ENCODE data around the gene SLC25A10. TPM values are rescaled to one million over a fixed set of nuclear protein-coding genes. Genes with fewer than 3 reads are reported as not detected.
A peak's percentile ranks its signal among the peaks of the same experiment; 100 is the strongest.

SLC25A10 gene
- total and polyA plus RNA-seq, 9 donors, result 0.12 to 9.8 (median 7.9) TPM

- H3K9me3 ChIP-seq, result peaks cover 0 to 2% of the 10 kb centered on the region in 2 donors
- no peaks in the 10 kb centered on the region for H3K36me3 ChIP-seq
- intact Hi-C loops (cut with DNase I), result no loop called here
- no peak overlapping the region for H3K4me3 ChIP-seq
- no peaks in the 10 kb centered on the region for H3K4me1 ChIP-seq (ENCODE audit: insufficient read depth)
- no peak overlapping the region for H3K27ac ChIP-seq
- H3K27me3 ChIP-seq, result no peaks in the 10 kb centered on the region
- no peak for DNase-seq
- 20 to 29% (median 21%) methylated on average over 22 of the region's 22 CpGs for WGBS, 3 donors
- TF ChIP-seq POLR2A (IDR thresholded peaks at IDR 0.05), result no peak
These were observed 29.0 kb downstream of the SLC25A10 start for GRCh38 chr17:81741049-81741593.

- Histone ChIP-seq H3K27ac (no peak overlapping the region), H3K36me3 (no peaks in the 10 kb centered on the region), H3K4me1 (ENCODE audit: insufficient read depth) (no peaks in the 10 kb centered on the region), H3K9me3 (peaks cover 0 to 2% of the 10 kb centered on the region in 2 donors), H3K4me3 (no peak overlapping the region), H3K27me3 (no peaks in the 10 kb centered on the region)
- 34 to 42% (median 39%) methylated on average over 23 to 26 of the region's 26 CpGs for WGBS, 3 donors
- intact Hi-C loops (cut with DNase I), result no loop called here
- TF ChIP-seq POLR2A (IDR thresholded peaks at IDR 0.05) (no peak), CTCF (IDR thresholded peaks at IDR 0.05) (no peak), EP300 (IDR thresholded peaks at IDR 0.05) (no peak)
- peak in 1 of 5 donors; percentile 31 for DNase-seq
These were observed 29.7 kb downstream of the SLC25A10 start for GRCh38 chr17:81741594-81742452.

Small RNAs within 50 kb of the gene (microRNA-seq; reads per million reads assigned to microRNA genes)
- 0 reads per million in 3 donors for gene MIR6786

Small RNAs within 50 kb of the gene (small RNA-seq; reads per million reads assigned to genes)
- gene MIR6786, result not detected

Other genes with a start within 250 kb of the SLC25A10 start
- gene ACTG1, start 199.5 kb upstream of the SLC25A10 start, total RNA-seq, result 1,000 to 10,000 TPM; 3,016 to 5,681 (median 4,174) TPM
- gene ACTG1, start 199.5 kb upstream of the SLC25A10 start, polyA plus RNA-seq, result 1,000 to 10,000 TPM; 1,825 to 3,391 TPM
- gene FSCN2, start 183.9 kb upstream of the SLC25A10 start, total RNA-seq, result 1 to 10 TPM; 1.8 to 6.4 (median 3.9) TPM
- 1 to 10 TPM in 1 of 2 donors, under 1 TPM in 1; 0.13 to 1.6 TPM for gene FSCN2, start 183.9 kb upstream of the SLC25A10 start, polyA plus RNA-seq
- 10 to 100 TPM; 14.9 to 29.1 (median 25.1) TPM for gene FAAP100, start 159.9 kb upstream of the SLC25A10 start, total RNA-seq
- 10 to 100 TPM in 1 of 2 donors, under 1 TPM in 1; 0.77 to 19.7 TPM for gene FAAP100, start 159.9 kb upstream of the SLC25A10 start, polyA plus RNA-seq
- 10 to 100 TPM; 24.4 to 76.0 (median 56.3) TPM for gene NPLOC4, start 75.2 kb upstream of the SLC25A10 start, total RNA-seq
- gene NPLOC4, start 75.2 kb upstream of the SLC25A10 start, polyA plus RNA-seq, result 10 to 100 TPM; 25.4 to 84.8 TPM
- gene TSPAN10, start 75.1 kb upstream of the SLC25A10 start, total RNA-seq, result 1 to 10 TPM in 4 of 7 donors, under 1 TPM in 3; 0.73 to 3.3 (median 1.2) TPM
- 1 to 10 TPM in 1 of 2 donors, under 1 TPM in 1; 0.68 to 1.5 TPM for gene TSPAN10, start 75.1 kb upstream of the SLC25A10 start, polyA plus RNA-seq
- gene PDE6G, start 55.7 kb upstream of the SLC25A10 start, total RNA-seq, result under 1 TPM in 1 of 7 donors, not detected in 6; 0.22 TPM
- gene PDE6G, start 55.7 kb upstream of the SLC25A10 start, polyA plus RNA-seq, result 1 to 10 TPM in 1 of 2 donors, under 1 TPM in 1; 0.39 to 1.3 TPM
- gene OXLD1, start 45.7 kb upstream of the SLC25A10 start, total RNA-seq, result 10 to 100 TPM; 14.5 to 35.7 (median 20.9) TPM
- 10 to 100 TPM in 1 of 2 donors, 1 to 10 TPM in 1; 1.7 to 32.8 TPM for gene OXLD1, start 45.7 kb upstream of the SLC25A10 start, polyA plus RNA-seq
- 10 to 100 TPM in 3 of 7 donors, 1 to 10 TPM in 4; 5.1 to 17.8 (median 9.4) TPM for gene CCDC137, start 45.5 kb upstream of the SLC25A10 start, total RNA-seq
- 10 to 100 TPM in 1 of 2 donors, 1 to 10 TPM in 1; 6.9 to 10.4 TPM for gene CCDC137, start 45.5 kb upstream of the SLC25A10 start, polyA plus RNA-seq
- 10 to 100 TPM; 22.8 to 45.1 (median 31.1) TPM for gene ARL16, start 28.5 kb upstream of the SLC25A10 start, total RNA-seq
- 10 to 100 TPM; 29.4 to 55.5 TPM for gene ARL16, start 28.5 kb upstream of the SLC25A10 start, polyA plus RNA-seq
- 10 to 100 TPM; 39.1 to 91.5 (median 71.7) TPM for gene HGS, start 28.3 kb upstream of the SLC25A10 start, total RNA-seq
- 10 to 100 TPM; 73.4 to 73.9 TPM for gene HGS, start 28.3 kb upstream of the SLC25A10 start, polyA plus RNA-seq
- gene MRPL12, start 8.9 kb upstream of the SLC25A10 start, total RNA-seq, result 10 to 100 TPM; 23.5 to 47.2 (median 39.5) TPM
- gene MRPL12, start 8.9 kb upstream of the SLC25A10 start, polyA plus RNA-seq, result 10 to 100 TPM; 12.9 to 36.8 TPM
- not detected for gene GCGR, start 91.9 kb downstream of the SLC25A10 start, total RNA-seq
- gene GCGR, start 91.9 kb downstream of the SLC25A10 start, polyA plus RNA-seq, result not detected
- 100 to 1,000 TPM in 3 of 7 donors, 10 to 100 TPM in 4; 81.1 to 135 (median 97.0) TPM for gene MCRIP1, start 121.0 kb downstream of the SLC25A10 start, total RNA-seq
- gene MCRIP1, start 121.0 kb downstream of the SLC25A10 start, polyA plus RNA-seq, result 100 to 1,000 TPM in 1 of 2 donors, under 1 TPM in 1; 0.30 to 129 TPM
- not detected for gene PPP1R27, start 122.8 kb downstream of the SLC25A10 start, total RNA-seq
- under 1 TPM in 1 of 2 donors, not detected in 1; 0.22 TPM for gene PPP1R27, start 122.8 kb downstream of the SLC25A10 start, polyA plus RNA-seq
- 100 to 1,000 TPM; 230 to 435 (median 312) TPM for gene P4HB, start 148.3 kb downstream of the SLC25A10 start, total RNA-seq
- gene P4HB, start 148.3 kb downstream of the SLC25A10 start, polyA plus RNA-seq, result 1,000 to 10,000 TPM in 1 of 2 donors, 100 to 1,000 TPM in 1; 222 to 2,080 TPM
- 100 to 1,000 TPM in 6 of 7 donors, 10 to 100 TPM in 1; 52.0 to 455 (median 318) TPM for gene ARHGDIA, start 159.1 kb downstream of the SLC25A10 start, total RNA-seq
- gene ARHGDIA, start 159.1 kb downstream of the SLC25A10 start, polyA plus RNA-seq, result 100 to 1,000 TPM in 1 of 2 donors, 10 to 100 TPM in 1; 65.8 to 158 TPM
- 100 to 1,000 TPM in 1 of 7 donors, 10 to 100 TPM in 6; 27.2 to 160 (median 58.5) TPM for gene ALYREF, start 179.3 kb downstream of the SLC25A10 start, total RNA-seq
- 10 to 100 TPM; 14.2 to 34.1 TPM for gene ALYREF, start 179.3 kb downstream of the SLC25A10 start, polyA plus RNA-seq
- 100 to 1,000 TPM in 1 of 7 donors, 10 to 100 TPM in 6; 49.4 to 135 (median 81.0) TPM for gene ANAPC11, start 179.4 kb downstream of the SLC25A10 start, total RNA-seq
- gene ANAPC11, start 179.4 kb downstream of the SLC25A10 start, polyA plus RNA-seq, result 100 to 1,000 TPM in 1 of 2 donors, 1 to 10 TPM in 1; 6.1 to 132 TPM
- gene NPB, start 190.0 kb downstream of the SLC25A10 start, total RNA-seq, result 1 to 10 TPM in 5 of 7 donors, under 1 TPM in 2; 0.67 to 3.1 (median 1.4) TPM
- gene NPB, start 190.0 kb downstream of the SLC25A10 start, polyA plus RNA-seq, result 1 to 10 TPM in 1 of 2 donors, under 1 TPM in 1; 0.43 to 1.3 TPM
- 10 to 100 TPM; 12.6 to 71.4 (median 25.7) TPM for gene PCYT2, start 199.1 kb downstream of the SLC25A10 start, total RNA-seq
- gene PCYT2, start 199.1 kb downstream of the SLC25A10 start, polyA plus RNA-seq, result 10 to 100 TPM; 20.6 to 29.7 TPM
- 10 to 100 TPM; 12.6 to 17.7 (median 15.5) TPM for gene SIRT7, start 205.9 kb downstream of the SLC25A10 start, total RNA-seq
- gene SIRT7, start 205.9 kb downstream of the SLC25A10 start, polyA plus RNA-seq, result 10 to 100 TPM in 1 of 2 donors, 1 to 10 TPM in 1; 3.4 to 15.2 TPM
- 10 to 100 TPM; 10.6 to 21.1 (median 16.3) TPM for gene MAFG, start 215.5 kb downstream of the SLC25A10 start, total RNA-seq
- 10 to 100 TPM in 1 of 2 donors, 1 to 10 TPM in 1; 9.5 to 11.8 TPM for gene MAFG, start 215.5 kb downstream of the SLC25A10 start, polyA plus RNA-seq
- gene PYCR1, start 225.0 kb downstream of the SLC25A10 start, total RNA-seq, result 100 to 1,000 TPM in 1 of 7 donors, 10 to 100 TPM in 2, 1 to 10 TPM in 4; 1.5 to 119 (median 9.4) TPM
- gene PYCR1, start 225.0 kb downstream of the SLC25A10 start, polyA plus RNA-seq, result 1 to 10 TPM; 6.1 to 8.1 TPM
- not detected for gene MYADML2, start 234.9 kb downstream of the SLC25A10 start, total RNA-seq
- gene MYADML2, start 234.9 kb downstream of the SLC25A10 start, polyA plus RNA-seq, result not detected
- under 1 TPM in 3 of 7 donors, not detected in 4; 0.20 to 0.36 (median 0.24) TPM for gene NOTUM, start 248.9 kb downstream of the SLC25A10 start, total RNA-seq
- gene NOTUM, start 248.9 kb downstream of the SLC25A10 start, polyA plus RNA-seq, result under 1 TPM in 1 of 2 donors, not detected in 1; 0.05 TPM